CD4-positive, alpha-beta T cell treated with Interleukin-17A for 1 hour (primary cell): Measurements from ENCODE around the gene SERTAD3.
"Not testable (repeated sequence)": the region's sequence is repeated elsewhere in the genome, so short reads cannot be mapped to it uniquely, and the experiment has no call there.

Experiments
- DNase-seq: peaks from one replicate; pipeline ENCODE4 v3.0.0-alpha.2; 2020

SERTAD3 gene

DNA sequence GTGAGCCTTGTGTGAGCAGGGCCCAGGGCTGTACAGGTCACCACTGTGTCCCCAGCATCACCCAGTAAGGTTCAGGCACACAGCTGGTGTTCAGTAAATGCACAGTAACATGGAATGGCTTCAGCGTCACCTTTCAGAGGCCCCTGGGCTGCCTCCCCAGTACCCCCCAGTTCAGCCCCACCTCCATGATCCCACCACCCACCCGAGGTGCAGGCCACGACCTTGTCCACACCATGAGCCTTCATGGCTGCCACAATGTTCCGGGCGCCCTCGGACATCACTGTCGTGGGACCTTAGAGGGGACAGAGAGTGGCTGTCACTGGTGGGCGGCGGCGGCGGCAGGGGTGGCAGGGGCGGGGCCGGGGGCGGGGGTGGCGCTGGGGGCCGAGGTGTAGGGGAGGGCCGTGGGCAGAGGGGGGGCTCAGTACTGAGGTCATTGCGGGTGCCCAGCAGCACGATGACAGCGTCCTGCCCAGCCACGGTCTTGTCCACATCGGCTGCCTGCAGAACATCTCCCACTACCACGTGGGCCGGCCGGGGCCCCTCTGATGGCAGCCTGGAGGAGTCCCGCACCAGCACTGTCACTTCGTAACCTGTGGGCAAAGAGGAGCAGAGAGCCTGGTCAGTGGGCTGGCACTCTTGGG, 13.9 kb upstream of the SERTAD3 start:
- no peak for DNase-seq

DNA sequence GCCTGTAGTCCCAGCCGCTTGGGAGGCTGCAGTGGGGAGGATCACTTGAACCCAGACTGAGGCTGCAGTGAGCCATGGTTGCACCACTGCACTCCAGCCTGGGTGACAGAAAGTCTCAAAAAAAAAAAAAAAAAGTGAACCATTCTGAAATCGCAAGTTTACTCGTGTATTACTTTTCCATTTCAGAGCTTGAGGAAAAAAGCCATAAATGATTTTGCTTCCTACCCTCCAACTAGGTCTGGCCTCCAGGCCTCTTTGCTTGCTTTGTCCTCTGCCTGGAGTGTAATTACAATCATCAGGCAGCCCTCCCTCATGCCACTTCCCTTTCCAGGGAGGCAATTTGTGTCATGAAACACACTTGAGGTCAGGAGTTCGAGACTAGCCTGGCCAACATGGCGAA, 12.9 kb upstream of the SERTAD3 start:
- DNase-seq = no peak

DNA sequence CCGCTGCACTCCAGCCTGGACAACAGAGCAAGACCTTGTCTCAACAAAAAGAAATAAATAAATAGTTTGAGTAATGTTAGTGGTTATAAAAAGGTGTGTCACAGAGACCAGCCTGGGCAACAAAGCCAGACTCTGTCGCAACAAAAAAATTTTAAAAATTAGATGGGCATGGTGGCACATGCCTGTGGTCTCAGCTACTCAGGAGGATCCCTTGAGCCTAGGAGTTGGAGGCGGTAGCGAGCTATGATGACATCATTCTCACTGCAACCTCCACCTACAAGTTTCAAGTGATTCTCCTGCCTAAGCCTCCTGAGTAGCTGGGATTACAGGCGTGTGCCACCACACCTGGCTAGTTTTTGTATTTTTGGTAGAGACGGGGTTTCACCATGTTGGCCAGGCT, 9.8 kb upstream of the SERTAD3 start:
- not testable (repeated sequence) for DNase-seq

DNA sequence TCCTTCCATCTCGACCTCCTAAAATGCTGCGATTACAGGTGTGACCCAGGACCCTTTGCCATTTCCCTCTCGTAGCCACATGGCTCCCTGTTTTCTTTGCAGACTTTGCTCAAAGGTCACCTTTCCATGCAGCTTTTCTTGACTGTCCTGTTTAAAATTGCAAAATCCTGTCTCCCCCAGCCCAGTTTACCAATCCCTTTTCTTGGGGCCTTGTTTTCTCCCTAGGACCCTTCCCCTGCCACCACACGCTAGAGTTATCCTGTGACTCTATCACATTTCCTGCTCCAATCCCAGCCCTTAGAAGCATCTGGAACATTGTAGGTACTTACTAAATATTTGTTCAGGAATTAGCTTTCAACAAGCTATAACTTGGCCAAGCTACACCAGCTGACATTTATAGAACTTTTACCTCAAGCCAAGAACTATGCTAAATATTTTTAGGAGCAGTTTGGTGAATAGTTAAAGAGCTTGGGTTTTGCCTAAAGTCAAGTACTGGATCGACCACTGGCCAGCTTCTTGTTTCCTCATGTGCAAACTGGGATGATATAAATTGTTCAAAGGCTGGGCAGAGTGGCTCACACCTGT, 9.1 kb upstream of the SERTAD3 start:
- no peak for DNase-seq

DNA sequence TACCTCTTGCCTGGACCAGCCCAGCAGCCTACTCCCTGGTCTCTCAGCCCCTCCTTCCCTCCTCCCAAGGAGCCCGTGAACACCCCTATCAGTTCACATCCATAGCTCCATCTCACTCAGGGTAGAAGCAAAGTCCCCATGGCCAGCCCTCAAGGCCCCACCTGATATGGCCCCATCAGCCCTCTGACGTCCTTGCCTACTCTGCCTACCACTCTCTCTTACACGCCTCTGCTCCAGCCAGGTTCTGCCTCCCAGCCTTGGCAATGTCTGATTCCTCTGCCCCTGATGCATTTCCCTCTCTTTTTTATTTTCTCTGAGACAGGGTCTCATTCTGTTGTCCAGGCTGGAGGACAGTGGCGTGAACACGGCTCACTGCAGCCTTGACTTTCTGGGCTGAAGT, 7.9 kb upstream of the SERTAD3 start:
- DNase-seq = no peak

DNA sequence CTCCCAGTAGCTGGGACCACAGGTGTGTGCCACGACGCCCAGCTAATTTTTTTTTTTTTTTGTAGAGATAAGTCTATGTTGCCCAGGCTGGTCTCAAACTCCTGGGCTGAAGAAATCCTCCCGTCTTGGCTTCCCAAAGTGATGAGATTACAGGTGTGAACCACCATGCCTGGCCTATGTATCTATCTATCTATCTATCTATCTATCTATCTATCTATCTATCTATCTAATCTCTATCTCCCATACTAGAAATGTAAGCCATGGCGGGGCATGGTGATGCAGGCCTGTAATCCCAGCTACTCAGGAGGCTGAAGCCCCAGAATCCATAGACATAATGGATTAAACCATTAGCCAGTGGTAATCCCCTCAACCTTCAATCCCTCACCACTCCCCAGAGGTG, 6.5 kb upstream of the SERTAD3 start:
- DNase-seq = no peak

DNA sequence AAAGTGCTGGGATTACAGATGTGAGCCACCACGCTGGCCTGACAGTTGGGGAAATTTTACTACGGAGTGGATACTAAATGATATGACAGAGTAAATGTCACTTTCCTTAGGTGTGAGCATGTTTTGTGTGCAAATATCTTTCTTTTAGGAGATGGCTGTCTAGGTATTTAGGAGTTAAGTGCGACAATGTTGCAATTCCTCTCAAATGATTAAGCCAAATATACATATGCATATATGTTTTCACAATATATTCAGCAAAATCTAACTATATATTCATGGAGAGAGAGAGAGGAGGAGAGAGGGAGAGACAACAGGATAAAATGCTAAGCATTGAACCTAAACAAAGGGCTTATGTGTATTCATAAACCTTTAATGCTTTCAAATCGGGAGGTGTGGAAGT, 5.4 kb upstream of the SERTAD3 start:
- no peak for DNase-seq

DNA sequence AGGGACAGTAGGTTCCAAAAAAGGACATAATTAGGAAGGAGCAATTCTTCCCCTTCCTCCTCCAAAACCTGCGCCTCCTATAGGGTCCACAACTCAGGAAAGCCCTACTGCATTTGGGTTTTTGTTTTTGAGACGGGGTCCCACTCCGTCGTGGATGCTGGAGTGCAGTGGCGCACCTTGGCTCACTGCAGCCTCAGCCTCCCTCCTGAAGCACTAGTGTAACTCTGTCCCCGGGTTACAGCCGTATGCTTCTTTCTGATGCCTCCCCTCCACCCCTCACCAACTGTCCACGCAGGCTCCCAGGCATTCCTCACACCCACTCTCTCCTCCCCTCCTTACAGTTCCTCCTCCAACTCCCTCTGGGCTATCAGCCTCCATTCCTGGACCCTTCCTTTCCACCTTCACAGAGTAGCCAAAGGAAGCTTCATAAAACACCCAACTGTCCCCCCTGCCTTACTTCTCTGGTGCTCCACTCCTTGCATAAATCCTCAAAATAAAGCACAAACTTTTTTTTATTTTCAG, 2.2 kb upstream of the SERTAD3 start:
- DNase-seq = no peak

DNA sequence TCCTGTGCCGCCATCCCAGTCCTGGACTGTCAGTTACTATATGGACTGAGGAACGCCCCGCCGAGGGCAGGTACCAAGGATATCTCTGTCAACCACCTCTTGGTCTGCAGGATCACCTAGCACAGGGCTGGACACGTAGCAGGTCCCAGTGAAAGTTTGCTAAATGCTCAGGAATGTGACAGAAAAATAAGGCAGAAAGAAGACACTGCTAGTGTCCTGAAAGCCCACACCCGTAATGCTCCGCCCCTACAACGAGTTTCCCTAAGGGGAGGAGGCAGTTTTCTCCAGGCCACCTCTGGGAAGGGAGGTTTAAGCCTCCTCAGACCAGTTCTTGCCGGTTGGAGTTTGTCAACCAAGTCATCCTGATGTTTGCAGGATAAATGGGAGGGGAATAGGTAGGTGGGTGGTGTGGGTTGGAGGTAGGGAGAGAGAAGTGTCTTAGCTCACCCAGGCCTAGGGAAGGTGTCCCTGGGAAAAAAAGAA, 1.7 kb upstream of the SERTAD3 start:
- DNase-seq = no peak

DNA sequence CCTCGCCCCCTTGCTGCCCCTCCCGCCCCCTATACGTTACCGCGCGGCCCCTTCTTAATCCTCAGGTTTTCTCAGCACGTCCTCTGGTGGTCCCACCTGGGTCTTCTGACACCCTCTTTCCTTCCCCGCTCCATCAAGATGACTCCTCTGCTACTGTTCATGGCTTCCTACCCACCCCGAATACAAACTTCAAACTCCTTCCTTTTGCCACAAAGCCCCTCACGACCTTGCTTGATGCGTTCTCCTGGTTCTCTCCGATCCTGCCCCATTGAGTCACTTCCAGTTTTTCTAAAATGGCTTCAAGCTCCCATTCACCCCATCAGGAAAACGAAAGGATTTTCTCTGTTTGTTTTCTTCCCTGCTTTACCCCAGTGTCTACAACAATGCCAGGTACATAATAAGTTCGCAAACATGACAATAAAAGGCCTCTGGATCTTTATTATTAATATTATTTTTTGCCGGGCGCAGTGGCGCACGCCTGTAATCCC, 734 bp upstream of the SERTAD3 start:
- DNase-seq = no peak

DNA sequence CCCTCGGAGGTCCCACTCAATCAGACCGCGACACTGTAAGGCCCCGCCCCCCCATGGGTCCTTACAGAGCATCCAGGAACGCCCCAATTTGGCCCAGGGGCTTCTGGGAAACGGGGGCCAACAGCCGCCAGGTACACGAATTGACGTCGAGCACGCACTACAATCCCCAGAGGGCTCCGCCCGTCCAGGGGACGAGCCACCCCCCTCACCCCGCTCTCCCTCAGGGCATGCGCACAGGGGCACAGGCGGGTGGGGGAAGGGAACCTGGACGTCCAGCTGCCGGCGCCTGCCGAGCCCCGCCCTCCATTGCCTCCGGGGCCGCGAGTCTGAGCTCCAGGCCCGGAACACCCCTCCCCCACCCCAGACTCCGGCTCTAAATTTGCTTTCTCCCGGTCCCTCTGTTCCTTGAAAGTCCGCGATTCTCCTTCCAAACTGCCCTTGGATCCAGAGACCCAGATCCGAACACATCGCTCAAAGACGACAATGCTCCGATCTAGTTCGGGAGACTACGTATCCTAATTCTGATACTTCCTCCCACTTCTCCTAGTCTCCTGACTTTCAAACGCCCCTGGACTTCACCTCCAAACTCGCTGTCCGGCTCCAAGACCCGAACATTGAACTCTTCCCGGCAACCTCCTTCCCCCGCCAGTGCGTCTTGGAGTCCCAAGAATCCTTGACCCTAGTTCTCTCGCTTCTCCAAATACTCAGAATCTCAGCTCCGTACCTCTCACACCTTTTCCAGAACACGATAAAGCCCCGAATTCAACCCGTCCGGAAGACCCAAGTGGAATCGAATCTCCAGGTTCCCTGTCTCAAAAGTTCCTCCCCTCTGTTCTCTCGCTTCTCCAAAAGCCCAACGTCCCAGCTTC, 770 bp downstream of the SERTAD3 start:
- DNase-seq = peak; percentile 100

DNA sequence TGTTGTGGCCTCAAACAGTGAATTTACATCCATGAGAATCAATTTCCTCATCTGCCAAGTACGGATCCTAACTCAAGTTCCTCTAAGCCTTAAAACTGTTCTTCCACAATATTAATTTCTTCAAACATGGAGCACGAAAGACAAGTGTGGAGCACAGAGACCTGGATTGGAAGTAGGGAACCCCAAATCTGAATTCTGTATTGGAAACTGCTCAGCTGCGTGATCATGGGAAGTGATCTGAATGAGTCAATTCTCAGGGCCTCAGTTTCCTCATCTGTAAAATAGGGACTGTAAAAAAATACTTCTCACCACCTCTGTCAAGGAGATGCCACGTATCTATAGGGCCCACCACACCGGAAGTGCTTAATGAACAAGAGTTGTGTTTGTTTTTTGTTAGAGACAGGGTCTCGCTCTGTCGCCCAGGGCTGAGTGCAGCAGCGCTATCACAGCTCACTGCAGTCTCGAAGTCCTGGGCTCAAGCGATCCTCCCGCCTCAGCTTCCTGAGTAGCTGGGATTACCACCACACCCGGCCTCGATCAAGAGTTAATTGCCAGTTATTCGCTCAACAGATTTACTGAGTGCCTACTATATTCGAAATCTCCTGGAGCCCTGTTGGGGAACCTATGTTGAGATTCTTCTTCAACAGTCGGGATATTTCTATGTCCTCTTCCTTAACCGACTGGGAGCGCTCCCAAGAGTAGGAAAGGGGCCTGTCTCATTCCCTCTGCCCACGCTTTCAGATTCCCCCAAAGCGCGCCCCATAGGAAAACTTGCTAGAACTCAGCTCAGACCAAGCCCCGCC, 1.6 kb downstream of the SERTAD3 start:
- no peak for DNase-seq

DNA sequence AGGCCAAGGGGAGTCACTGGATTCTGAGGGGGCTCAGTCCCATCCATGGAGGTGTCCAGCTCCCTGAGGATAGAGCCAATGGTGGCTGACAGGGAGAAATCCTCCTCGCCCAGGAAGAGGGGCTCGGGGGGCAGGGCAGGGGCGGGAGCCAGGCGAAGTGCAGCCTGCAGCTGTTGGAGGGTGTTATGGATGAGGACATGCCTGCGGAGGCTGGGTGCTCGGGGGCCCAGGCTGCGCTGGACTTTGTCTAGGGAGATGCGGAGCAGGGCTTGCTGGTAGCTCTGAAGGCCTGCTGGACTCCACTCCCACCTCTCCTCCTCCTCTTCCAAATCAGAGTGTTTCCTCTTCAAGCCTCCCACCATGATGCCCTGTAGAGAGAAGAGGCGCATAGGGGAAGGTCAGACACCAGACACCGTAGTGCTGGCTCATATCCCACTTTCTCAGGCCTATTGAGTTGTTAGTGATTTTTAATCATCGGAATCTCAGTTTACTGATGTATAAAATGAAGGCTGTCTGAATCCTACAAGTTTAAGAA, 2.3 kb downstream of the SERTAD3 start:
- no peak for DNase-seq

DNA sequence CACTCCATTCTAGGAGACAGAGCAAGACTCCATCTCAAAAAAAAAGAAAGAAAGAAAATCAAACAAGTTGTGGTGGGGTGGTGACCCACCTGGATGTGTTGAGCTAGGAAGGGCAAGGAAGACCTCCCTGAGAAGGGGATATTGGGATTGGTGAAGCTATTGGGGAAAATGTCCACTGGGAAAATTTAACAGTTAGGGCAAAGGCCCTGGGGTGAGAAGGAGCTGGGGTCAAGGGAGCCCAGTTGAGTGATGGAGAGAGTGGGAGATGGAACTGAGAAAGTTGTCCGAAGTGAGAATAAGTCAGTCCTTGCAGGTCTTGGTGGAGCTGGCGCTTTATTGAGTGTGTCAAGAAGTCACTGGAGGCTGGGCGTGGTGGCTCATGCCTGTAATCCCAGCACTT, 5.9 kb downstream of the SERTAD3 start:
- DNase-seq = no peak

DNA sequence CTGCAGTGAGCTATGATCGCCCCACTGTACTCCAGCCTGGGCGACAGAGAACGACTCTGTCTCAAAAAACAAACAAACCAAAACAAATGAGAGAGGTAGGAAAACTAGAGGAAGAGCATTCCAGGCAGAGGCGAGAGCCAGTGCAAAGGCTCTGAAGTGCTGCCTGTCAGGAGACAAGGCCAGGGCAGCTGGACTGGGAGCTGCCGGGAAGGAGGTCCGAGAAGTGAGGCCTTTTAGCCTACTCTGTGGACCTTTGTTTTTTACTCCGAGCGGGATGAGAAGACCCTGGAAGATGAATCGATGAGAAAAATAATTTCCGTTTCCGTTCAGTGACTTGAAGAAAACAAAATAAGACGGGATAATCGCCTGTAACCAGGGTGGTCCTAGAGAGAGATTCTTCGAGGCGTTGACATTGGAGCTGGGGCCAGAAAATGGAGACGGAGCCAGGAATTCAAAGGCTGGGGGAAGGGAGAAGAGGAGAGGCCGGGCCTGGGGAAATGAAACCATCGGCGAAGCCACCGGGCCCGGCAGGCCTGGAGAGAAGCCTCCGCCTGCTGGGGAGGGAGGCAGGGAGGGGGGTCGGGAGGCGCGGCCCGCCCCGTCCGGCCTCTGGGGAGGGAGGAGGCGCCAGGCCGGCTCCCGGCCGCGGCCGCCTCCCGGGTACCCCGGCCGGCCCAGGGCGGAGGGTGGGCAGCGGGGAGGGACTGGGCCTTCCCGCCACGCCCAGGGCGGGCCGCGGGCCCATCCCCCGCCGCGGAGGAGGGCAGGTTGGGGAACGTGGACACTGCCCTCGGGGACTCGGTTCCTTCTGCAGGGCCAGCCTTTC, 10.5 kb downstream of the SERTAD3 start:
- peak; percentile 56 for DNase-seq

DNA sequence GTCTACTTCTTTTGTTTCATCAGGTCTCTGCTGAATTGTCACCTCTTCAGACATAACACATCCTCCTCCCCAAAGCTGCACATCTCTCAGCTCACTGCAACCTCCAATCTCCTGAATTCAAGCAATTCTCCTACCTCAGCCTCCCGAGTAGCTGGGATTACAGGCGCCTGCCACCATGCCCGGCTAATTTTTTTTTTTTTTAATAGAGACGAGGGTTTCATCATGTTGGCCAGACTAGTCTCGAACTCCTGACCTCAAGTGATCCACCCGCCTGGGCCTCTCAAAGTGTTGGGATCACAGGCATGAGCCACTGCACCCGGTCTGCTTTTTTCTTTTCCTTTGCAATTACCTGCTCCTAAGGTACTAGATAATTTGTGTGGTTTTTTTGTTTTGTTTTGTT, 11.4 kb downstream of the SERTAD3 start:
- DNase-seq = not testable (repeated sequence)

DNA sequence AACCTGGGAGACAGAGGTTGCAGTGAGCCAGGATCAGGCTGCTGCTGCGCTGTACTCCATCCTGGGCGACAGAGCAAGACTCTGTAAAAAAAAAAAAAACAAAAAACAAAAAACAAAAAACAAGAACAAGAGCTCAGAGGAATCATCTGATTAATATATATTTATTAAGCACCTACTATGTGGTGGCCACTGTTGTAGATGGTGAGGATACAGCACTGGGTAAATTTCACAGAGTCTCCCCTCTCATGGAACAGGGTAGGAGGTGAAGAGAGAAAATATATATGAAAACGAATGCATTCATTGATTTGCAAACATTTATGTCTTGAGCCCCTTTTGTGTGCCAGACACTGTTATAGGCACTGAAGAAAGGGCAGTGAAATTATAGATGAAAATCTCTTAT, 12.4 kb downstream of the SERTAD3 start:
- no peak for DNase-seq

DNA sequence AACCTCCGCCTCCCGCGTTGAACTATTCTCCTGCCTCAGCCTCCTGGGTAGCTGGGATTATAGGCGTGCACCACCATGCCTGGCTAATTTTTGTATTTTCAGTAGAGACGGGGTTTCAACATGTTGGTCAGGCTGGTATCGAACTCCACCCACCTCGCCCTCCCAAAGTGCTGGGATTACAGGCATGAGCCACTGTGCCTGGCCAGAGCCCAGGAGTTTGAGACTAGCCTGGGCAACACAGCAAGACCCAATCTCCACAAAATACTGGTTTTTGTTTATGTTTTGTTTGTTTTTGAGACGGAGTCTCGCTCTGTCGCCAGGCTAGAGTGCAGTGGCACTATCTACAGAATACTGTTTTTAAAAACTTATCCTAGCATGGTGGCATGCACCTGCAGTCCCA, 13.9 kb downstream of the SERTAD3 start:
- DNase-seq = not testable (repeated sequence)

DNA sequence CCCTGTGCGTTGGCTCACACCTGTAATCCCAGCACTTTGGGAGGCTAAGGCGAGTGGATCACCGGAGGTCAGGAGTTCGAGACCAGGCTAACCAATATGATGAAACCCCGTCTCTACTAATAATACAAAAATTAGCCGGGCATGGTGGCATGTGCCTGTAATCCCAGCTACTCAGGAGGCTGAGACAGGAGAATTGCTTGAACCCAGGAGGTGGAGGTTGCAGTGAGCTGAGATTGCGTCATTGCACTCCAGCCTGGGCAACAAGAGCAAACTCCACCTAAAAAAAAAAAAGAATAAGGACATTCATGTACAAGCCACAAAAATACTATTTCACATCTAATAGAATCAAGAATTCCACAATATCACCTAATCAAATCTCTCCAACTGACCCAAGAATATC, 15.9 kb downstream of the SERTAD3 start:
- DNase-seq = not testable (repeated sequence)

DNA sequence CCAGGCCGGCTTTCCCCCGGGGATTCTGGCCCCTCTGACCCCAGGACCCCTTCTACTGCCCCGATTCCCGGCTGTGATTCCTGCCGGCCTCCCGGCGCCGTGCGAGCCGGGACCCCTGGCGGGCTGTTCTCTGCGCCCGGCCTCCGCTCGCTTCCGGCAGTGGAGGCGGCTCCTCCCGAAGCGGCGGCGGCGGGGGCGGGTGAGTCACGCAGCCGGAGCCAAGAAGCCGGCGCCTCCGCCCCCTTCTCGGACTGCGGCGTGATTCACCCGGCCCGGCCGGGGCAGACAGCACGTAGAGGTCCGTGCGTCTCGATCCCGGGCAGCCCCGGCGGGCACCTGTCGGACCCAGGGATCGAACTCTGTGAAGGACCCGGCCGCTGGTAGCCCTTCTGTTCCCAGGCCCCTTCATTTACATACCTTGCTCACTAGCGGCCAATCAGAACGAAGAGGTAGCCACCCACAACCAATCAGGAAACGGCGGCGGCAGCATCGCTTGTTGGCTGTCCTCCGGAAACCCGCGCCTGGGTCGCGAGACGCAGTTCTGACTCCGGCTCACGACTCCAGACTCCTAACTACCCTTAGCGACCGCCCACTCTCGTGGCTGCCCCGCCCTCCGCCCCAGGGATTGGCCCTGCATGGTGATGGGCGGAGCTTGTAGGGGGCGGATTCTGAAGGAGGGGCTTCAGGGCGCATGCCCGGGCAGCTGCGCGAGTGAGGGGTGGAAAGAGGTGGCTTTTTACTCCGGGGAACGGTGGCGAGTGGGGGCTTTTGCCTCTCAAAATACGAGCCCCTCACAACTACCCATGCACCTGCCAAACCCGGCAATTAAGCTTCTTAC, 18.5 kb downstream of the SERTAD3 start, which contains the start of gene SERTAD1:
Gene SERTAD1, minus strand, starts transcription at position 543 of the 838 bp plus-strand sequence. CDS start 2,446 bp downstream, outside the sequence.
- DNase-seq = peak; percentile 100
